Osteocyte (in vitro differentiated cells): ENCODE data around the gene SHOX. TPM values are rescaled to one million over a fixed set of nuclear protein-coding genes. Genes with fewer than 3 reads are reported as not detected.

Source experiments
- DNase-seq: peaks from one replicate; pipeline ENCODE4 v3.0.0; 2021; ENCODE audit warnings: mixed read lengths; ENCODE audit not compliant: unreplicated experiment; ENCODE audit errors: extremely low spot score
- H3K27ac Mint-ChIP-seq: one replicate; pipeline ENCODE4 v1.8.0; 2021; ENCODE audit warnings: mild to moderate bottlenecking, mixed read lengths; ENCODE audit not compliant: unreplicated experiment
- H3K27me3 Mint-ChIP-seq: one replicate; pipeline ENCODE4 v1.8.0; 2021; ENCODE audit warnings: mixed read lengths; ENCODE audit not compliant: unreplicated experiment
- H3K36me3 Mint-ChIP-seq: one replicate; pipeline ENCODE4 v1.8.0; 2021; ENCODE audit warnings: mixed read lengths; ENCODE audit not compliant: unreplicated experiment
- H3K4me1 Mint-ChIP-seq: one replicate; pipeline ENCODE4 v1.8.0; 2021; ENCODE audit warnings: mixed read lengths; ENCODE audit not compliant: unreplicated experiment
- H3K4me3 Mint-ChIP-seq: one replicate; pipeline ENCODE4 v1.8.0; 2021; ENCODE audit warnings: mild to moderate bottlenecking, moderate library complexity, mixed read lengths; ENCODE audit not compliant: unreplicated experiment
- H3K9me3 Mint-ChIP-seq: one replicate; pipeline ENCODE4 v1.8.0; 2021; ENCODE audit warnings: mixed read lengths; ENCODE audit not compliant: unreplicated experiment
- total RNA-seq: library from RNA; stranded (reverse); gene quantifications from 2 replicates; pipeline ENCODE4 v1.2.1, GENCODE V29; 2021
- TF ChIP-seq, protein P1 (sequence below): fragments of 200-600 bp; sonication (generic); IDR thresholded peaks from 2 replicates; pipeline ENCODE4 v1.5.0; 2021; ENCODE audit warnings: antibody characterized with exemption, mild to moderate bottlenecking, moderate library complexity

The SHOX gene
- total RNA-seq, 1 donor from 2014 or later: not detected

DNA sequence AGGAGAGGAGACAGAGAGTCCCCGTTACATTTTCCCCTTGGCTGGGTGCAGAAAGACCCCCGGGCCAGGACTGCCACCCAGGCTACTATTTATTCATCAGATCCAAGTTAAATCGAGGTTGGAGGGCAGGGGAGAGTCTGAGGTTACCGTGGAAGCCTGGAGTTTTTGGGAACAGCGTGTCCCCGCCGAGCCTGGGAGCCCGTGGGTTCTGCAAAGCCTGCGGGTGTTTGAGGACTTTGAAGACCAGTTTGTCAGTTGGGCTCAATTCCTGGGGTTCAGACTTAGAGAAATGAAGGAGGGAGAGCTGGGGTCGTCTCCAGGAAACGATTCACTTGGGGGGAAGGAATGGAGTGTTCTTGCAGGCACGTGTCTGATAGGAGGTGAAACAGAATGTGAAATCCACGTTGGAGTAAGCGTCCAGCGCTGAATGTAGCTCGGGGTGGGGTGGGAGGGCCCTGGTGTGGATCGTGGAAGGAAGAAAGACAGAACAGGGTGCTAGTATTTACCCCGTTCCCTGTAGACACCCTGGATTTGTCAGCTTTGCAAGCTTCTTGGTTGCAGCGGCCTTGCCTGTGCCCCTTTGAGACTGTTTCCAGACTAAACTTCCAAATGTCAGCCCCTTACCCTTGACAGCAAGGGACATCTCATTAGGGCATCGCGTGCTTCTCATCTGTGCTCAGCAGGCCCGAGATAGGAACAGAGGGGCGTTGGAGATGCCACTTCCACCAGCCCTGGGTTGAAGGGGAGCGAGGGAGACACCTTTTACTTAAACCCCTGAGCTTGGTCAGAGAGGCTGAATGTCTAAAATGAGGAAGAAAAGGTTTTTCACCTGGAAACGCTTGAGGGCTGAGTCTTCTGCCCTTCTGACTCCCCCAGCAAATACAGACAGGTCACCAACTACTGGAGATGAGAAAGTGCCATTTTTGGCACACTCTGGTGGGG is 2.7 kb downstream of the SHOX start:
- Mint-ChIP-seq H3K9me3 (no peaks in the 10 kb centered on the region), H3K27ac (no peak overlapping the region), H3K4me1 (peaks cover 7% of the 10 kb centered on the region), H3K27me3 (peaks cover 75% of the 10 kb centered on the region), H3K36me3 (no peaks in the 10 kb centered on the region), H3K4me3 (no peak overlapping the region)
- TF ChIP-seq, protein P1, sequence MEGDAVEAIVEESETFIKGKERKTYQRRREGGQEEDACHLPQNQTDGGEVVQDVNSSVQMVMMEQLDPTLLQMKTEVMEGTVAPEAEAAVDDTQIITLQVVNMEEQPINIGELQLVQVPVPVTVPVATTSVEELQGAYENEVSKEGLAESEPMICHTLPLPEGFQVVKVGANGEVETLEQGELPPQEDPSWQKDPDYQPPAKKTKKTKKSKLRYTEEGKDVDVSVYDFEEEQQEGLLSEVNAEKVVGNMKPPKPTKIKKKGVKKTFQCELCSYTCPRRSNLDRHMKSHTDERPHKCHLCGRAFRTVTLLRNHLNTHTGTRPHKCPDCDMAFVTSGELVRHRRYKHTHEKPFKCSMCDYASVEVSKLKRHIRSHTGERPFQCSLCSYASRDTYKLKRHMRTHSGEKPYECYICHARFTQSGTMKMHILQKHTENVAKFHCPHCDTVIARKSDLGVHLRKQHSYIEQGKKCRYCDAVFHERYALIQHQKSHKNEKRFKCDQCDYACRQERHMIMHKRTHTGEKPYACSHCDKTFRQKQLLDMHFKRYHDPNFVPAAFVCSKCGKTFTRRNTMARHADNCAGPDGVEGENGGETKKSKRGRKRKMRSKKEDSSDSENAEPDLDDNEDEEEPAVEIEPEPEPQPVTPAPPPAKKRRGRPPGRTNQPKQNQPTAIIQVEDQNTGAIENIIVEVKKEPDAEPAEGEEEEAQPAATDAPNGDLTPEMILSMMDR: no peak
- peak; percentile 51 for DNase-seq

DNA sequence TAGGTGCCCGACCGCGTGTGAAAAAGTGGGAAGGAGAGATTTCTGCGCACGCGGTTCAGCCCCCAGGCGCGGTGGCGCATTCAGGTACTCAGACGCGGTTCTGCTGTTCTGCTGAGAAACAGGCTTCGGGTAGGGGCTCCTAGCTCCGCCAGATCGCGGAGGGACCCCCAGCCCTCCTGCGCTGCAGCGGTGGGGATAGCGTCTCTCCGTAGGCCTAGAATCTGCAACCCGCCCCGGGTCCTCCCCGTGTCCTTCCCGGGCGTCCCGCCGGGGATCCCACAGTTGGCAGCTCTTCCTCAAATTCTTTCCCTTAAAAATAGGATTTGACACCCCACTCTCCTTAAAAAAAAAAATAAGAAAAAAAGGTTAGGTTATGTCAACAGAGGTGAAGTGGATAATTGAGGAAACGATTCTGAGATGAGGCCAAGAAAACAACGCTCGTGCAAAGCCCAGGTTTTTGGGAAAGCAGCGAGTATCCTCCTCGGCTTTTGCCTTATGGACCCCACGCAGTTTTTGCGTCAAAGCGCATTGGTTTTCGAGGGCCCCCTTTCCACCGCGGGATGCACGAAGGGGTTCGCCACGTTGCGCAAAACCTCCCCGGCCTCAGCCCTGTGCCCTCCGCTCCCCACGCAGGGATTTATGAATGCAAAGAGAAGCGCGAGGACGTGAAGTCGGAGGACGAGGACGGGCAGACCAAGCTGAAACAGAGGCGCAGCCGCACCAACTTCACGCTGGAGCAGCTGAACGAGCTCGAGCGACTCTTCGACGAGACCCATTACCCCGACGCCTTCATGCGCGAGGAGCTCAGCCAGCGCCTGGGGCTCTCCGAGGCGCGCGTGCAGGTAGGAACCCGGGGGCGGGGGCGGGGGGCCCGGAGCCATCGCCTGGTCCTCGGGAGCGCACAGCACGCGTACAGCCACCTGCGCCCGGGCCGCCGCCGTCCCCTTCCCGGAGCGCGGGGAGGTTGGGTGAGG is 3.7 kb downstream of the SHOX start:
- peak; percentile 78 for DNase-seq
- Mint-ChIP-seq H3K4me1 (peaks cover 7% of the 10 kb centered on the region), H3K4me3 (no peak overlapping the region), H3K36me3 (no peaks in the 10 kb centered on the region), H3K27ac (no peak overlapping the region), H3K9me3 (no peaks in the 10 kb centered on the region), H3K27me3 (peaks cover 80% of the 10 kb centered on the region)
- TF ChIP-seq, protein P1: no peak

DNA sequence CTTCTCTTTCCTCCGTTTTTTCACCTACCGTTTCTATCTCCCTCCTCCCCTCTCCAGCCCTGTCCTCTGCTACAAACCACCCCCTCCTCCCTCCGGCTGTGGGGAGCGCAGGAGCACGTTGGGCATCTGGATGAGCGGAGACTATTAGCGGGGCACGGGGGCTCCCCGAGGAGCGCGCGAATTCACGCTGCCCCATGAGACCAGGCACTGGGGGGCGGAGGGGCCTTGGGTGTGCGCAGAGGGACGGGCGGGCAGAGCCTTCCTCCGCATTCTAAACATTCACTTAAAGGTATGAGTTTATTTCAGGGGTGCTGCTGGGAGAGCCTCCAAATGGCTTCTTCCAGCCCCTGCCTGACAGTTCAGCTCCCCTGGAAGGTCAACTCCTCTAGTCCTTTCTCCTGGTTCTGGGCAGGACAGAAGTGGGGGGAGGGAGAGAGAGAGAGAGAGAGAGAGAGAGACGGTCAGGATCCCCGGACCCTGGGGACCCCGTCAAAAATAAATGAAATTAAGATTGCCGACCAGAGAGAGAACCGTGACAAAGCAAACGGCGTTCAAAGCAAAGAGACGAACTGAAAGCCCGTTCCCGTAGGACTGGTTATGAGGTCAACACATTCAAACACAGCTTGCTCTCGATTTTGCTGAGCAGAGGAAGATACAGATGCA is 5.0 kb downstream of the SHOX start:
- Mint-ChIP-seq H3K27me3 (peaks cover 73% of the 10 kb centered on the region), H3K4me3 (no peak overlapping the region)

GRCh38 chrX:636981-637659 is 6.5 kb downstream of the SHOX start:
- Mint-ChIP-seq H3K36me3 (no peaks in the 10 kb centered on the region), H3K27me3 (peaks cover 60% of the 10 kb centered on the region), H3K27ac (no peak overlapping the region), H3K4me1 (peaks cover 7% of the 10 kb centered on the region), H3K4me3 (no peak overlapping the region), H3K9me3 (no peaks in the 10 kb centered on the region)
- DNase-seq: peak; percentile 56
- TF ChIP-seq, protein P1: no peak

More for the DNA sequence above, 5.0 kb downstream of the SHOX start:
- H3K27ac Mint-ChIP-seq: no peak overlapping the region
- H3K9me3 Mint-ChIP-seq: no peaks in the 10 kb centered on the region
- peaks cover 7% of the 10 kb centered on the region for H3K4me1 Mint-ChIP-seq
- TF ChIP-seq, protein P1: no peak
- DNase-seq: peak; percentile 75
- H3K36me3 Mint-ChIP-seq: no peaks in the 10 kb centered on the region
